HS-27A (cell line): ENCODE results near the gene PDE4D.
"Not testable (repeated sequence)": the region's sequence is repeated elsewhere in the genome, so short reads cannot be mapped to it uniquely, and the experiment has no call there.

Source experiments
- DNase-seq: peaks from one replicate; pipeline ENCODE4 v3.0.0-alpha.2; 2012; ENCODE audit warnings: low read depth, missing footprints

PDE4D gene

GRCh38 chr5:59768152-59769040 lies 125.1 kb downstream of the PDE4D start:
- no peak for DNase-seq

GRCh38 chr5:59767681-59768151 lies 125.8 kb downstream of the PDE4D start:
- DNase-seq: no peak

- DNase-seq: no peak
Measured at GRCh38 chr5:59767211-59767605, 126.3 kb downstream of the PDE4D start.

GRCh38 chr5:59766427-59767210 lies 126.9 kb downstream of the PDE4D start:
- DNase-seq: no peak

GRCh38 chr5:59765446-59765845 lies 128.1 kb downstream of the PDE4D start:
- DNase-seq: no peak

GRCh38 chr5:59764361-59764760 lies 129.2 kb downstream of the PDE4D start:
- DNase-seq: no peak

GRCh38 chr5:59763541-59763940 lies 130.0 kb downstream of the PDE4D start:
- no peak for DNase-seq

GRCh38 chr5:59762232-59762631 lies 131.3 kb downstream of the PDE4D start:
- not testable (repeated sequence) for DNase-seq

GRCh38 chr5:59760785-59761348 lies 132.7 kb downstream of the PDE4D start:
- no peak for DNase-seq

- DNase-seq: no peak
Measured at GRCh38 chr5:59759600-59760351, 133.8 kb downstream of the PDE4D start.

GRCh38 chr5:59758566-59758965 lies 135.0 kb downstream of the PDE4D start:
- no peak for DNase-seq

GRCh38 chr5:59757442-59757841 lies 136.1 kb downstream of the PDE4D start:
- DNase-seq: no peak

GRCh38 chr5:59756373-59757035 lies 137.0 kb downstream of the PDE4D start:
- DNase-seq: no peak

- DNase-seq: no peak
Measured at GRCh38 chr5:59755476-59755875, 138.1 kb downstream of the PDE4D start.

- no peak for DNase-seq
Measured at GRCh38 chr5:59753599-59753998, 139.9 kb downstream of the PDE4D start.

GRCh38 chr5:59749782-59750520 lies 143.6 kb downstream of the PDE4D start:
- no peak for DNase-seq

GRCh38 chr5:59748036-59748663 lies 145.4 kb downstream of the PDE4D start:
- DNase-seq: not testable (repeated sequence)

GRCh38 chr5:59746241-59746765 lies 147.2 kb downstream of the PDE4D start:
- no peak for DNase-seq

GRCh38 chr5:59745415-59745863 lies 148.1 kb downstream of the PDE4D start:
- DNase-seq: no peak

- DNase-seq: no peak
Measured at GRCh38 chr5:59744531-59744992, 149.0 kb downstream of the PDE4D start.
